ENCODE measurements around the gene EIF5AL1. TPM values are rescaled to one million over a fixed set of nuclear protein-coding genes. Genes with fewer than 3 reads are reported as not detected.
"Not testable (repeated sequence)": the region's sequence is repeated elsewhere in the genome, so short reads cannot be mapped to it uniquely, and the experiment has no call there.

The EIF5AL1 gene
- total and polyA plus RNA-seq, 2 experiments from 2014 or later = 2.0 to 20.4 TPM

GRCh38 chr10:79542626-79543025 is 30.3 kb downstream of the EIF5AL1 start (continued):
- TF ChIP-seq EZH2phosphoT487 (IDR thresholded peaks at IDR 0.05; ENCODE audit: unreplicated experiment) = no peak
- no peak for TF ChIP-seq STAT1 (IDR thresholded peaks at IDR 0.05; ENCODE audit: unreplicated experiment)
- TF ChIP-seq REST (IDR thresholded peaks at IDR 0.05; ENCODE audit: unreplicated experiment) = no peak

- H3K27ac Mint-ChIP-seq; H3K4me1 ChIP-seq (ENCODE audit: insufficient read depth); H3K36me3 Mint-ChIP-seq (ENCODE audit: low read depth); H3F3A ChIP-seq (replicated peaks; ENCODE audit: low read depth); H3K4me1 Mint-ChIP-seq; H4K20me1 ChIP-seq (replicated peaks; ENCODE audit: insufficient read depth); H3K9me2 ChIP-seq (ENCODE audit: insufficient read depth); H3K4me3 ChIP-seq; H3K79me2 ChIP-seq (replicated peaks; ENCODE audit: insufficient read depth); H3K4me3 Mint-ChIP-seq; H3K27me3 ChIP-seq (ENCODE audit: insufficient read depth); H3K36me3 ChIP-seq (ENCODE audit: insufficient read depth); H3K4me2 ChIP-seq; H3K27ac ChIP-seq (ENCODE audit: low read depth); DNase-seq (ENCODE audit: low spot score); H3K27me3 Mint-ChIP-seq (ENCODE audit: insufficient read depth, low read depth, poor library complexity); H3K9me3 Mint-ChIP-seq; H2AFZ ChIP-seq; ATAC-seq: not testable (repeated sequence)
Measured at GRCh38 chr10:79544408-79544807, 32.1 kb downstream of the EIF5AL1 start.

- H2AFZ ChIP-seq; H3K4me3 Mint-ChIP-seq; H3K4me3 ChIP-seq; H3F3A ChIP-seq (replicated peaks; ENCODE audit: low read depth); H3K9me2 ChIP-seq (ENCODE audit: insufficient read depth); H4K20me1 ChIP-seq (replicated peaks; ENCODE audit: insufficient read depth); H3K27ac ChIP-seq (ENCODE audit: low read depth); H3K4me1 ChIP-seq (ENCODE audit: insufficient read depth); H3K36me3 Mint-ChIP-seq (ENCODE audit: low read depth); H3K27me3 ChIP-seq (ENCODE audit: insufficient read depth); H3K9me3 Mint-ChIP-seq; DNase-seq (ENCODE audit: low spot score); H3K27ac Mint-ChIP-seq; ATAC-seq; H3K27me3 Mint-ChIP-seq (ENCODE audit: insufficient read depth, low read depth, poor library complexity); H3K79me2 ChIP-seq (replicated peaks; ENCODE audit: insufficient read depth); H3K4me2 ChIP-seq; H3K36me3 ChIP-seq (ENCODE audit: insufficient read depth); H3K4me1 Mint-ChIP-seq: not testable (repeated sequence)
Measured at GRCh38 chr10:79544926-79545659, 32.8 kb downstream of the EIF5AL1 start.

- not testable (repeated sequence) for H3K36me3 Mint-ChIP-seq (ENCODE audit: low read depth); H3K36me3 ChIP-seq (ENCODE audit: insufficient read depth)
Measured at GRCh38 chr10:79547128-79547527, 34.8 kb downstream of the EIF5AL1 start.

More at GRCh38 chr10:79547128-79547527, 34.8 kb downstream of the EIF5AL1 start:
- H3K9me2 ChIP-seq (ENCODE audit: insufficient read depth); DNase-seq (ENCODE audit: low spot score); H4K20me1 ChIP-seq (replicated peaks; ENCODE audit: insufficient read depth); H3K27me3 Mint-ChIP-seq (ENCODE audit: insufficient read depth, low read depth, poor library complexity); H3K79me2 ChIP-seq (replicated peaks; ENCODE audit: insufficient read depth); H2AFZ ChIP-seq; H3K4me1 ChIP-seq (ENCODE audit: insufficient read depth); H3K27me3 ChIP-seq (ENCODE audit: insufficient read depth); H3K4me3 Mint-ChIP-seq; H3K27ac Mint-ChIP-seq; ATAC-seq; H3K4me2 ChIP-seq; H3K9me3 Mint-ChIP-seq; H3F3A ChIP-seq (replicated peaks; ENCODE audit: low read depth); H3K4me3 ChIP-seq; H3K4me1 Mint-ChIP-seq; H3K27ac ChIP-seq (ENCODE audit: low read depth): not testable (repeated sequence)
